WTC11 (cell line): Measurements from ENCODE around the gene VGF. TPM values are rescaled to one million over a fixed set of nuclear protein-coding genes. Genes with fewer than 3 reads are reported as not detected.
A peak's percentile ranks its signal among the peaks of the same experiment; 100 is the strongest.

ENCODE experiments used
- ATAC-seq: fragments of 200-7000 bp; cut with Tn5 transposase; 2 replicates; pipeline ENCODE4 v1.10.0; 2021; ENCODE audit warnings: mild to moderate bottlenecking, moderate library complexity
- CTCF ChIA-PET: fragments of 300-600 bp; sonication (Branson Sonifier 250); formaldehyde crosslinking; loops from one replicate; lab custom pipeline; 2021; ENCODE audit warnings: antibody characterized with exemption; lab: Charles Lee
- POLR2A ChIA-PET: fragments of 350-600 bp; sonication (Branson Sonifier 250); formaldehyde crosslinking; loops from one replicate; lab custom pipeline; 2021; ENCODE audit warnings: antibody characterized with exemption; lab: Charles Lee
- DNase-seq: peaks from one replicate; pipeline ENCODE4 v3.0.0; 2021; ENCODE audit warnings: low spot score
- H3K27ac Mint-ChIP-seq: 2 replicates; pipeline ENCODE4 v1.8.0; 2021; ENCODE audit warnings: mixed read lengths
- H3K27me3 Mint-ChIP-seq: 2 replicates; pipeline ENCODE4 v1.8.0; 2021; ENCODE audit warnings: low read depth, mild to moderate bottlenecking, moderate library complexity, mixed read lengths
- H3K36me3 Mint-ChIP-seq: 2 replicates; pipeline ENCODE4 v1.8.0; 2021; ENCODE audit warnings: mixed read lengths
- H3K4me1 Mint-ChIP-seq: 2 replicates; pipeline ENCODE4 v1.8.0; 2022; ENCODE audit warnings: mixed read lengths
- H3K4me3 Mint-ChIP-seq: 2 replicates; pipeline ENCODE4 v1.8.0; 2021; ENCODE audit warnings: mild to moderate bottlenecking, moderate library complexity, mixed read lengths
- H3K9me3 Mint-ChIP-seq: 2 replicates; pipeline ENCODE4 v1.8.0; 2021; ENCODE audit warnings: mixed read lengths
- CBFB ChIP-seq: sonication (generic); formaldehyde crosslinking; IDR thresholded peaks from 2 replicates; pipeline ENCODE4 v1.8.1; 2022; ENCODE audit warnings: mild to moderate bottlenecking, low read depth, missing genetic modification reagents
- CREB1 ChIP-seq: sonication (generic); formaldehyde crosslinking; IDR thresholded peaks from 2 replicates; pipeline ENCODE4 v1.8.0; 2023; ENCODE audit warnings: mild to moderate bottlenecking, missing genetic modification reagents
- CREM ChIP-seq: sonication (generic); formaldehyde crosslinking; IDR thresholded peaks from 2 replicates; pipeline ENCODE4 v1.8.1; 2022; ENCODE audit warnings: mild to moderate bottlenecking, missing genetic modification reagents, moderate library complexity
- FOXK1 ChIP-seq: sonication (generic); formaldehyde crosslinking; IDR thresholded peaks from 2 replicates; pipeline ENCODE4 v1.8.0; 2022; ENCODE audit warnings: mild to moderate bottlenecking, moderate library complexity, missing genetic modification reagents
- FOXP1 ChIP-seq: sonication (generic); formaldehyde crosslinking; IDR thresholded peaks from 2 replicates; pipeline ENCODE4 v1.8.0; 2022; ENCODE audit warnings: missing genetic modification reagents, mild to moderate bottlenecking, moderate library complexity, borderline replicate concordance
- GRHL2 ChIP-seq: fragments of 250-450 bp; sonication (Bioruptor Pico); IDR thresholded peaks from 2 replicates; pipeline ENCODE4 v1.8.0; 2022; ENCODE audit warnings: mild to moderate bottlenecking, moderate library complexity; ENCODE audit not compliant: insufficient replicate concordance, severe bottlenecking
- GTF2I ChIP-seq: fragments of 250-450 bp; sonication (Bioruptor Pico); conservative IDR thresholded peaks from 2 replicates; pipeline ENCODE4 v1.4.0; 2021; ENCODE audit warnings: mild to moderate bottlenecking
- HMGA2 ChIP-seq: fragments of 250-450 bp; sonication (Bioruptor Pico); IDR thresholded peaks from 2 replicates; pipeline ENCODE4 v1.4.0; 2021; ENCODE audit warnings: mild to moderate bottlenecking, moderate library complexity
- MYBL2 ChIP-seq: sonication (generic); formaldehyde crosslinking; IDR thresholded peaks from 2 replicates; pipeline ENCODE4 v1.8.1; 2023; ENCODE audit warnings: mild to moderate bottlenecking, moderate library complexity, missing genetic modification reagents
- NFATC4 ChIP-seq: fragments of 250-450 bp; sonication (Bioruptor Pico); IDR thresholded peaks from 2 replicates; pipeline ENCODE4 v1.9.0; 2021; ENCODE audit warnings: mild to moderate bottlenecking
- NR1H2 ChIP-seq: sonication (generic); formaldehyde crosslinking; IDR thresholded peaks from 2 replicates; pipeline ENCODE4 v1.9.0; 2021; ENCODE audit warnings: mild to moderate bottlenecking, moderate library complexity, missing genetic modification reagents
- PRDM15 ChIP-seq: sonication (generic); formaldehyde crosslinking; IDR thresholded peaks from 2 replicates; pipeline ENCODE4 v1.8.0; 2022; ENCODE audit warnings: missing genetic modification reagents
- ZBTB21 ChIP-seq: sonication (generic); formaldehyde crosslinking; IDR thresholded peaks from 2 replicates; pipeline ENCODE4 v1.8.1; 2023; ENCODE audit warnings: mild to moderate bottlenecking, missing genetic modification reagents, borderline replicate concordance
- ZNF263 ChIP-seq: sonication (generic); formaldehyde crosslinking; IDR thresholded peaks from 2 replicates; pipeline ENCODE4 v1.8.1; 2022; ENCODE audit warnings: low read depth, mild to moderate bottlenecking, moderate library complexity, missing genetic modification reagents
- ZNF281 ChIP-seq: sonication (generic); formaldehyde crosslinking; IDR thresholded peaks from 2 replicates; pipeline ENCODE4 v1.8.0; 2023; ENCODE audit warnings: mild to moderate bottlenecking, missing genetic modification reagents
- ZNF671 ChIP-seq: fragments of 250-450 bp; sonication (Bioruptor Pico); IDR thresholded peaks from 2 replicates; pipeline ENCODE4 v1.8.0; 2021; ENCODE audit warnings: mild to moderate bottlenecking
- total RNA-seq: library from RNA; stranded (reverse); gene quantifications from 3 replicates; pipeline ENCODE4 v1.2.3, GENCODE V29; 2021
- TF ChIP-seq, protein P1 (sequence below): sonication (generic); formaldehyde crosslinking; IDR thresholded peaks from 2 replicates; pipeline ENCODE4 v1.8.0; 2022; ENCODE audit warnings: mild to moderate bottlenecking, missing genetic modification reagents
- TF ChIP-seq, protein P2 (sequence below): sonication (generic); formaldehyde crosslinking; IDR thresholded peaks from 2 replicates; pipeline ENCODE4 v1.8.1; 2023; ENCODE audit warnings: mild to moderate bottlenecking, missing genetic modification reagents

VGF gene
- total RNA-seq, 1 experiment from 2014 or later = 5.2 TPM

DNA sequence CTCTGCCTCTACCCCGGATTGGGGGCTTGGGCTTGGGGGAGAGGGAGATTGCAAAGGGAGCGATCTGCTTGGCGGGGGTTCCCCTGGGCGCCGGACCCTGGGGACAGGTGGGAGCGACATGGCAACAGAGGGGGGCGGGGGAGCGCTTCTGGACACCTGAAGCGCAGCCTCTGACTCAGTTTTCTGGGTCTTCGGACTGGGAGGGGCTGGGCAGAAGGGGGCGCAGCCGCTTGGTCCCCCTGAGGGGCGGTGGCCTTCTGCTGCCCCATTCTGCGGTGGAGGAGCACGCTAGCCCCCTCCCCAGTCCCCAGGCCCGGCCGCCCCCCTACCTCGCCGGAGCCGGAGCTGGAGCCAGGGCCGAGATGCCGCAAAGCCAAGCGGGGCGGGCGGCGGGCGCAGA, 14.3 kb upstream of the VGF start:
- POLR2A ChIA-PET = no interaction called here
- ATAC-seq = no peak; the same call in 1 of the 2 replicates
- peaks cover 80% of the 10 kb centered on the region for H3K27me3 Mint-ChIP-seq

GRCh38 chr7:101179117-101179516, 13.7 kb upstream of the VGF start:
- H3K27ac Mint-ChIP-seq = no peak overlapping the region
- H3K4me3 Mint-ChIP-seq = peak overlapping the region; percentile 73
- CTCF ChIA-PET = interaction anchor here (0.6 to 6.9 kb wide), 8 partner anchors 8 to 56 kb away, joined by 3 to 78 read pairs (median 4); partner anchors contain the start of genes SERPINE1 and VGF
- TF ChIP-seq PRDM15 (peak; percentile 54; the same call in 1 of the 2 replicates), MYBL2 (no peak)
- H3K4me1 Mint-ChIP-seq = peaks cover 18% of the 10 kb centered on the region
- peak; percentile 4; the same call in 1 of the 2 replicates for ATAC-seq
- H3K9me3 Mint-ChIP-seq = no peaks in the 10 kb centered on the region
- H3K27me3 Mint-ChIP-seq = peaks cover 84% of the 10 kb centered on the region
- no peaks in the 10 kb centered on the region for H3K36me3 Mint-ChIP-seq
- DNase-seq = peak; percentile 43
- POLR2A ChIA-PET = interaction anchor here (0.6 to 0.7 kb wide), 2 partner anchors 65 to 92 kb away, joined by 4 to 10 read pairs; no protein-coding TSS in a partner anchor

More for the DNA sequence above, 14.3 kb upstream of the VGF start:
- H3K36me3 Mint-ChIP-seq = no peaks in the 10 kb centered on the region
- DNase-seq = peak; percentile 30
- TF ChIP-seq ZNF281 (no peak), CBFB (CRISPR knock-in tag) (no peak), CREM (no peak), PRDM15 (no peak), NR1H2 (CRISPR knock-in tag) (no peak), ZBTB21 (CRISPR knock-in tag) (no peak), GTF2I (CRISPR knock-in tag) (no peak)
- TF ChIP-seq, protein P1, sequence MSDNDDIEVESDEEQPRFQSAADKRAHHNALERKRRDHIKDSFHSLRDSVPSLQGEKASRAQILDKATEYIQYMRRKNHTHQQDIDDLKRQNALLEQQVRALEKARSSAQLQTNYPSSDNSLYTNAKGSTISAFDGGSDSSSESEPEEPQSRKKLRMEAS (CRISPR knock-in tag) = no peak
- H3K9me3 Mint-ChIP-seq = no peaks in the 10 kb centered on the region
- CTCF ChIA-PET = interaction anchor here (0.9 to 3.1 kb wide), 5 partner anchors 13 to 103 kb away, joined by 3 to 31 read pairs (median 4); partner anchors contain the start of gene VGF
- H3K27ac Mint-ChIP-seq = no peak overlapping the region
- peaks cover 15% of the 10 kb centered on the region for H3K4me1 Mint-ChIP-seq
- H3K4me3 Mint-ChIP-seq = peak overlapping the region; percentile 73

GRCh38 chr7:101177644-101178043, 12.3 kb upstream of the VGF start:
- POLR2A ChIA-PET = no interaction called here
- TF ChIP-seq, protein P2, sequence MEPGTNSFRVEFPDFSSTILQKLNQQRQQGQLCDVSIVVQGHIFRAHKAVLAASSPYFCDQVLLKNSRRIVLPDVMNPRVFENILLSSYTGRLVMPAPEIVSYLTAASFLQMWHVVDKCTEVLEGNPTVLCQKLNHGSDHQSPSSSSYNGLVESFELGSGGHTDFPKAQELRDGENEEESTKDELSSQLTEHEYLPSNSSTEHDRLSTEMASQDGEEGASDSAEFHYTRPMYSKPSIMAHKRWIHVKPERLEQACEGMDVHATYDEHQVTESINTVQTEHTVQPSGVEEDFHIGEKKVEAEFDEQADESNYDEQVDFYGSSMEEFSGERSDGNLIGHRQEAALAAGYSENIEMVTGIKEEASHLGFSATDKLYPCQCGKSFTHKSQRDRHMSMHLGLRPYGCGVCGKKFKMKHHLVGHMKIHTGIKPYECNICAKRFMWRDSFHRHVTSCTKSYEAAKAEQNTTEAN (CRISPR knock-in tag) = no peak
- TF ChIP-seq ZNF671 (no peak), CREB1 (CRISPR knock-in tag) (no peak), ZBTB21 (CRISPR knock-in tag) (no peak), NFATC4 (CRISPR knock-in tag) (no peak), GRHL2 (CRISPR knock-in tag) (no peak), CBFB (CRISPR knock-in tag) (no peak), HMGA2 (CRISPR knock-in tag) (no peak), FOXK1 (CRISPR knock-in tag) (no peak), FOXP1 (no peak), ZNF263 (CRISPR knock-in tag) (no peak)
- TF ChIP-seq, protein P1 (CRISPR knock-in tag) = no peak

More at GRCh38 chr7:101177644-101178043, 12.3 kb upstream of the VGF start:
- peaks cover 25% of the 10 kb centered on the region for H3K4me1 Mint-ChIP-seq
- no peaks in the 10 kb centered on the region for H3K36me3 Mint-ChIP-seq
- DNase-seq (no peak), ATAC-seq (no peak)
- no peaks in the 10 kb centered on the region for H3K9me3 Mint-ChIP-seq
- H3K27me3 Mint-ChIP-seq = peaks cover 99% of the 10 kb centered on the region
- CTCF ChIA-PET = interaction anchor here (1.6 to 6.9 kb wide), 5 partner anchors 12 to 105 kb away, joined by 3 to 78 read pairs (median 6); partner anchors contain the start of gene VGF
- no peak overlapping the region for H3K27ac Mint-ChIP-seq
- no peak overlapping the region for H3K4me3 Mint-ChIP-seq
